CD14-positive monocyte (primary cell): ENCODE measurements around the gene GPR39. TPM values are rescaled to one million over a fixed set of nuclear protein-coding genes. Genes with fewer than 3 reads are reported as not detected.

ENCODE experiments used
- DNase-seq, 3 donors: peaks; one replicate each; pipeline ENCODE4 v3.0.0-alpha.2; 2011 to 2022
- H2AFZ ChIP-seq: 2 replicates; pipeline ENCODE4 v1.6.0; 2012; ENCODE audit warnings: mild to moderate bottlenecking, low read depth, low read length, inconsistent platforms; ENCODE audit not compliant: insufficient read depth, poor library complexity, severe bottlenecking
- H3K27ac ChIP-seq, 2 donors: 1 replicate in 1 of 2; 2 replicates in 1 of 2; pipeline ENCODE4 v1.5.1; 2012 to 2013; ENCODE audit warnings: low read length in 2 of 2, control low read depth in 1 of 2, inconsistent platforms in 1 of 2, low read depth in 1 of 2, mild to moderate bottlenecking in 1 of 2
- H3K27me3 ChIP-seq, 2 donors: one replicate each; pipeline versions ENCODE4 v1.6.0 to v1.6.1; 2011 to 2013; ENCODE audit warnings: low read length in 2 of 2; ENCODE audit not compliant: control insufficient read depth in 2 of 2, insufficient read depth in 2 of 2
- H3K36me3 ChIP-seq, 2 donors: replicated peaks in 1 of 2; 1 replicate in 1 of 2; 2 replicates in 1 of 2; pipeline versions ENCODE4 v1.5.1 to v1.6.1; 2012 to 2013; ENCODE audit warnings: low read length in 2 of 2, control low read depth in 1 of 2, inconsistent platforms in 1 of 2, mild to moderate bottlenecking in 1 of 2; ENCODE audit not compliant: insufficient read depth in 2 of 2, control insufficient read depth in 1 of 2
- H3K4me1 ChIP-seq, 2 donors: 1 replicate in 1 of 2; 2 replicates in 1 of 2; pipeline versions ENCODE4 v1.5.1 to v1.6.1; 2012 to 2013; ENCODE audit warnings: low read length in 2 of 2, control low read depth in 1 of 2, inconsistent platforms in 1 of 2, mild to moderate bottlenecking in 1 of 2, moderate library complexity in 1 of 2; ENCODE audit not compliant: insufficient read depth in 2 of 2, control insufficient read depth in 1 of 2
- H3K4me2 ChIP-seq: replicated peaks from 2 replicates; pipeline ENCODE3; 2012; ENCODE audit warnings: low read length, moderate library complexity, mild to moderate bottlenecking; ENCODE audit not compliant: poor library complexity, severe bottlenecking; ENCODE audit errors: extremely low read depth
- H3K4me3 ChIP-seq, 3 experiments: fragments of 200-600 bp in 1 of 3; sonication (generic) in 1 of 3; replicated peaks in 1 of 3; 1 replicate in 2 of 3; 2 replicates in 1 of 3; pipeline ENCODE4 v1.5.1; 2011 to 2013; ENCODE audit warnings: low read length in 3 of 3, mild to moderate bottlenecking in 3 of 3, control low read depth in 2 of 3, low read depth in 2 of 3, inconsistent platforms in 1 of 3, moderate library complexity in 1 of 3
- H3K79me2 ChIP-seq: 2 replicates; pipeline ENCODE4 v1.6.0; 2012; ENCODE audit warnings: mild to moderate bottlenecking, control low read depth, inconsistent platforms, low read length, moderate library complexity; ENCODE audit not compliant: insufficient read depth
- H3K9ac ChIP-seq: 2 replicates; pipeline ENCODE4 v1.6.0; 2017; ENCODE audit warnings: low read length, mild to moderate bottlenecking; ENCODE audit not compliant: insufficient read depth, poor library complexity, severe bottlenecking
- H3K9me3 ChIP-seq, 2 donors: replicated peaks in 1 of 2; 1 replicate in 1 of 2; 2 replicates in 1 of 2; pipeline versions ENCODE4 v1.5.1 to v1.6.1; 2012 to 2013; ENCODE audit warnings: low read length in 2 of 2, control low read depth in 1 of 2; ENCODE audit not compliant: control insufficient read depth in 1 of 2, insufficient read depth in 1 of 2
- H4K20me1 ChIP-seq: 2 replicates; pipeline ENCODE4 v1.6.0; 2012; ENCODE audit warnings: mild to moderate bottlenecking, low read length, control low read depth, moderate library complexity; ENCODE audit not compliant: insufficient read depth
- H3K27ac Mint-ChIP-seq, 7 donors: one replicate each; pipeline ENCODE4 v1.8.0; 2020; ENCODE audit warnings: mild to moderate bottlenecking in 7 of 7, mixed read lengths in 7 of 7, moderate library complexity in 6 of 7, inconsistent platforms in 2 of 7
- H3K27me3 Mint-ChIP-seq, 3 donors: one replicate each; pipeline ENCODE4 v1.8.0; 2021 to 2022; ENCODE audit warnings: low read depth in 3 of 3, mild to moderate bottlenecking in 3 of 3, mixed read lengths in 3 of 3, moderate library complexity in 3 of 3, inconsistent platforms in 1 of 3
- H3K36me3 Mint-ChIP-seq, 2 donors: one replicate each; pipeline ENCODE4 v1.8.0; 2020; ENCODE audit warnings: mixed read lengths in 2 of 2, inconsistent platforms in 1 of 2, mild to moderate bottlenecking in 1 of 2
- H3K4me1 Mint-ChIP-seq: one replicate; pipeline ENCODE4 v1.8.0; 2020; ENCODE audit warnings: mild to moderate bottlenecking, mixed read lengths
- H3K4me3 Mint-ChIP-seq, 2 donors: one replicate each; pipeline ENCODE4 v1.8.0; 2020; ENCODE audit warnings: mild to moderate bottlenecking in 2 of 2, mixed read lengths in 2 of 2, moderate library complexity in 1 of 2
- H3K9me3 Mint-ChIP-seq, 7 donors: one replicate each; pipeline ENCODE4 v1.8.0; 2020 to 2022; ENCODE audit warnings: mixed read lengths in 7 of 7, mild to moderate bottlenecking in 6 of 7, moderate library complexity in 6 of 7, inconsistent platforms in 2 of 7
- WGBS: methylation state at CpG from one replicate; pipeline ENCODE4 v1.1.5; 2013; ENCODE audit warnings: missing lambda C conversion rate; ENCODE audit not compliant: insufficient coverage; 5-methylcytosine and 5-hydroxymethylcytosine counted together
- intact Hi-C, 2 donors: fragments of 100-400 bp; cut with micrococcal nuclease; formaldehyde crosslinking; loops; one replicate each; pipeline versions ENCODE4 v1.15.0 to v1.15.1; 2023
- polyA plus RNA-seq, 3 donors: library from polyadenylated mRNA; depleted of rRNA in 1 of 3; unstranded in 2 of 3; stranded (reverse) in 1 of 3; fragments of 300-500 nt in 2 of 3; fragments of >200 nt in 1 of 3; fragmentation: Illumina TruSeq in 2 of 3; gene quantifications; 1 replicate in 2 of 3; 2 replicates in 1 of 3; pipeline ENCODE4 v1.2.3, GENCODE V29; 2012 to 2021
- TF ChIP-seq, protein P1 (sequence below): fragments of 200-600 bp; IDR thresholded peaks from one replicate; pipeline ENCODE4 v1.8.0; 2022; ENCODE audit warnings: antibody characterized with exemption, mild to moderate bottlenecking

Gene GPR39
- polyA plus RNA-seq, 3 donors, result 0.12 TPM; not detected in 2

DNA sequence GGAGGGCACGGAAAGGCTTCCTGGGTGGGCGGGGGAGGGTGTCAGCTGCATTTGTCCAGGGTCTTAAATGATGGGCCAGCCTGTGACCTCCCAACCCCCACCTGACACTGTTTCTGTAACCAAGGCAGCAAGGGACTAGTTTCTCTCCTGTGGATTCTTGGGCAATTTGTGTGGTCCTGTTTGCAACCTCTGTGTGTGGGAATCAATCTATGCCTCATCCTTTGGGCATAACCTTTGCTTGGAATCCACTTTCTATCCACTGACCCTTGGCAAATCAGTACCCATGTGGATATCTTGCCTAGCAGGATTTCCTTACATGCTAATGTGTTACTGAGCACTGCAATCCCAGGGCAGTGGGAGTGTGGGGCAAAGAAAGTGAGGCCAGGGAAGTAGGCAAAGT is 54.1 kb downstream of the GPR39 start:
- H3K4me2 ChIP-seq, result no peak overlapping the region
- TF ChIP-seq, protein P1, sequence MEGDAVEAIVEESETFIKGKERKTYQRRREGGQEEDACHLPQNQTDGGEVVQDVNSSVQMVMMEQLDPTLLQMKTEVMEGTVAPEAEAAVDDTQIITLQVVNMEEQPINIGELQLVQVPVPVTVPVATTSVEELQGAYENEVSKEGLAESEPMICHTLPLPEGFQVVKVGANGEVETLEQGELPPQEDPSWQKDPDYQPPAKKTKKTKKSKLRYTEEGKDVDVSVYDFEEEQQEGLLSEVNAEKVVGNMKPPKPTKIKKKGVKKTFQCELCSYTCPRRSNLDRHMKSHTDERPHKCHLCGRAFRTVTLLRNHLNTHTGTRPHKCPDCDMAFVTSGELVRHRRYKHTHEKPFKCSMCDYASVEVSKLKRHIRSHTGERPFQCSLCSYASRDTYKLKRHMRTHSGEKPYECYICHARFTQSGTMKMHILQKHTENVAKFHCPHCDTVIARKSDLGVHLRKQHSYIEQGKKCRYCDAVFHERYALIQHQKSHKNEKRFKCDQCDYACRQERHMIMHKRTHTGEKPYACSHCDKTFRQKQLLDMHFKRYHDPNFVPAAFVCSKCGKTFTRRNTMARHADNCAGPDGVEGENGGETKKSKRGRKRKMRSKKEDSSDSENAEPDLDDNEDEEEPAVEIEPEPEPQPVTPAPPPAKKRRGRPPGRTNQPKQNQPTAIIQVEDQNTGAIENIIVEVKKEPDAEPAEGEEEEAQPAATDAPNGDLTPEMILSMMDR, result no peak

DNA sequence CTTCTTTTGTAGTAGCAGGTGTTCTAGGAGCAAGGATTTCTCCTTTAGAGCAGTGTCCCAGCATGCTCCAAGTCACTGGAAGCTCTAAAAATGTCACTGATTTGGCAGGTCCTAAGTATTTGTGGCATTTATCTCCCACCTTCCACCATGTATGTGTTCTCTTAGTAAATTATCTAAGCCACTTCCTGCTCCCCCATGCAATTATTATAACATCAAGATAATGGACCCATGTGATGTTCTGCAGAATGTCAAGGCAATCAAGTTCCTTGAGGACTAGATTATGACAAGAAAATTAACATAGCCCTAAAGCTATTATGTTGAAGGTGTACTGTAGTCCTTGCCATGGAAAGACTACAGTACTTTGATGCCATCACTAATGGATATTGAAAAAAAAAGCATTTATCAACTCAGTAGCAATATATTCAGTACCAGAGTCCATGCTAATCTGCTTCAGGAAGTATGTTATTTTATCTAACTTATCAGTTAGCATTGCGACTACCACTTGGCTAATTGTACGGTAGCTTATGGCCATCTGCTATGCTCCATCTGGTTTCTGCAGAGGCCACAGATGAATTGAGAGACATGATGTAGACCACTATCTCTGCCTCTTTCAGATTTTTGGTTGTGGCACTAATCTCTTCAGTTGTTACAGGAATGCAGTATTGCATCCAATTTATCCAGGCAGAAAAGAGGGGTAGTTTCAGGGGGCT is 56.7 kb downstream of the GPR39 start:
- TF ChIP-seq, protein P1, result no peak
- no CpG with 5 or more reads among the region's 2 CpGs for WGBS
- Histone ChIP-seq H3K9me3 (peaks cover 20% of the 10 kb centered on the region in 2 donors), H3K36me3 (no peaks in the 10 kb centered on the region), H3K79me2 (no peaks in the 10 kb centered on the region), H3K4me3 (no peak overlapping the region), H3K4me2 (no peak overlapping the region), H3K27me3 (no peaks in the 10 kb centered on the region), H2AFZ (no peak overlapping the region), H4K20me1 (no peaks in the 10 kb centered on the region), H3K4me1 (no peaks in the 10 kb centered on the region), H3K27ac (no peak overlapping the region), H3K9ac (no peak overlapping the region)
- H3K4me3 Mint-ChIP-seq, result no peak overlapping the region
- intact Hi-C loops, result no loop called here
- H3K9me3 Mint-ChIP-seq, result peaks cover 0 to 26% (median 9%) of the 10 kb centered on the region in 7 donors
- no peaks in the 10 kb centered on the region for H3K4me1 Mint-ChIP-seq
- H3K27me3 Mint-ChIP-seq, result no peaks in the 10 kb centered on the region
- H3K36me3 Mint-ChIP-seq, result no peaks in the 10 kb centered on the region
- DNase-seq, result no peak
- H3K27ac Mint-ChIP-seq, result no peak overlapping the region

More for the DNA sequence above, 54.1 kb downstream of the GPR39 start:
- Histone ChIP-seq H4K20me1 (no peaks in the 10 kb centered on the region), H3K36me3 (no peaks in the 10 kb centered on the region), H3K9ac (no peak overlapping the region), H3K4me1 (no peaks in the 10 kb centered on the region), H2AFZ (no peak overlapping the region), H3K79me2 (no peaks in the 10 kb centered on the region), H3K27me3 (no peaks in the 10 kb centered on the region), H3K9me3 (peaks cover 34 to 43% of the 10 kb centered on the region in 2 donors), H3K27ac (no peak overlapping the region), H3K4me3 (no peak overlapping the region)
- no peak for DNase-seq
- H3K27me3 Mint-ChIP-seq, result no peaks in the 10 kb centered on the region
- peaks cover 6 to 31% (median 17%) of the 10 kb centered on the region in 7 donors for H3K9me3 Mint-ChIP-seq
- intact Hi-C loops, result no loop called here
- no CpG with 5 or more reads among the region's 2 CpGs for WGBS
- H3K4me1 Mint-ChIP-seq, result no peaks in the 10 kb centered on the region
- H3K4me3 Mint-ChIP-seq, result no peak overlapping the region
- no peaks in the 10 kb centered on the region for H3K36me3 Mint-ChIP-seq
- H3K27ac Mint-ChIP-seq, result no peak overlapping the region
